NCI-H128 (cell line): ENCODE measurements around the gene RAVER1.

ENCODE experiments used
- DNase-seq: peaks from one replicate; lab custom pipeline; 2025; ENCODE audit not compliant: unreplicated experiment; lab: John Stamatoyannopoulos, UW

Gene RAVER1

GRCh38 chr19:10270616-10271394 lies 62.5 kb downstream of the RAVER1 start, which contains the start of gene ICAM1:
TSS of gene ICAM1 (plus strand) at chr19:10271120. CDS start at chr19:10271160, 40 bp downstream.
- no peak for DNase-seq

DNA sequence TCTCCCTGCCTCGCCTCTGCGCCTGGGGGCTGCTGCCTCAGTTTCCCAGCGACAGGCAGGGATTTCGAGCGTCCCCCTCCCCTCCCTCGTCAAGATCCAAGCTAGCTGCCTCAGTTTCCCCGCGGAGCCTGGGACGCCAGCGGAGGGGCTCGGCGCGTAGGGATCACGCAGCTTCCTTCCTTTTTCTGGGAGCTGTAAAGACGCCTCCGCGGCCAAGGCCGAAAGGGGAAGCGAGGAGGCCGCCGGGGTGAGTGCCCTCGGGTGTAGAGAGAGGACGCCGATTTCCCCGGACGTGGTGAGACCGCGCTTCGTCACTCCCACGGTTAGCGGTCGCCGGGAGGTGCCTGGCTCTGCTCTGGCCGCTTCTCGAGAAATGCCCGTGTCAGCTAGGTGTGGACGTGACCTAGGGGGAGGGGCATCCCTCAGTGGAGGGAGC lies 63.1 kb downstream of the RAVER1 start:
- no peak for DNase-seq

GRCh38 chr19:10269333-10270179 lies 63.8 kb downstream of the RAVER1 start:
- DNase-seq: peak; percentile 51

- DNase-seq: no peak
Measured at GRCh38 chr19:10268071-10268470, 65.3 kb downstream of the RAVER1 start.

GRCh38 chr19:10266706-10267105 lies 66.6 kb downstream of the RAVER1 start:
- no peak for DNase-seq
